Measurements from ENCODE around the gene PDE4D. TPM values are rescaled to one million over a fixed set of nuclear protein-coding genes. Genes with fewer than 3 reads are reported as not detected.

Gene PDE4D
- total RNA-seq, 1 experiment from 2014 or later: 11.6 TPM

DNA sequence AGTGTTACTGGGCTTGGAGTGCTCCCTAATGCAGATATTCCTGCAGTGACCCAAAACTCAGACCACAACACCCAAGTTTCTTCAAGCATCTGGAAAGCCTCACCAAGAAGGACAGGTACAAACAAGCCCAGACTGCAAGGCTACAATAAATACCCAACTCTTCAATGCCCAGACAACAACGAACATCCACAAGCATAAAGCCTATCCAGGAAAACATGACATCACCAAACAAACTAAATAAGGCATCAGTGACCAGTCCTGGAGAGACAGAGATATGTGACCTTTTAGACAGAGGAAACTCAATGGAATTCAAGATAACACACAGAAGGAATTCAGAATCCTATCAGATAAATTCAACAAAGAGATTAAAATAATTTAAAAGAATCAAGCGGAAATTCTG lies 605.6 kb downstream of the PDE4D start:
- DNase-seq: no peak
- Mint-ChIP-seq H3K27me3 (ENCODE audit: unreplicated experiment) (no peaks in the 10 kb centered on the region), H3K4me3 (ENCODE audit: low read depth, unreplicated experiment) (no peak overlapping the region), H3K36me3 (ENCODE audit: insufficient read depth, unreplicated experiment) (no peaks in the 10 kb centered on the region), H3K27ac (ENCODE audit: unreplicated experiment) (no peak overlapping the region), H3K4me1 (ENCODE audit: low read depth, unreplicated experiment) (peaks cover 16% of the 10 kb centered on the region), H3K9me3 (ENCODE audit: low read depth, unreplicated experiment) (no peaks in the 10 kb centered on the region)
- TF ChIP-seq, protein P1, sequence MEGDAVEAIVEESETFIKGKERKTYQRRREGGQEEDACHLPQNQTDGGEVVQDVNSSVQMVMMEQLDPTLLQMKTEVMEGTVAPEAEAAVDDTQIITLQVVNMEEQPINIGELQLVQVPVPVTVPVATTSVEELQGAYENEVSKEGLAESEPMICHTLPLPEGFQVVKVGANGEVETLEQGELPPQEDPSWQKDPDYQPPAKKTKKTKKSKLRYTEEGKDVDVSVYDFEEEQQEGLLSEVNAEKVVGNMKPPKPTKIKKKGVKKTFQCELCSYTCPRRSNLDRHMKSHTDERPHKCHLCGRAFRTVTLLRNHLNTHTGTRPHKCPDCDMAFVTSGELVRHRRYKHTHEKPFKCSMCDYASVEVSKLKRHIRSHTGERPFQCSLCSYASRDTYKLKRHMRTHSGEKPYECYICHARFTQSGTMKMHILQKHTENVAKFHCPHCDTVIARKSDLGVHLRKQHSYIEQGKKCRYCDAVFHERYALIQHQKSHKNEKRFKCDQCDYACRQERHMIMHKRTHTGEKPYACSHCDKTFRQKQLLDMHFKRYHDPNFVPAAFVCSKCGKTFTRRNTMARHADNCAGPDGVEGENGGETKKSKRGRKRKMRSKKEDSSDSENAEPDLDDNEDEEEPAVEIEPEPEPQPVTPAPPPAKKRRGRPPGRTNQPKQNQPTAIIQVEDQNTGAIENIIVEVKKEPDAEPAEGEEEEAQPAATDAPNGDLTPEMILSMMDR (IDR thresholded peaks at IDR 0.05; ENCODE audit: unreplicated experiment): no peak
- CTCF ChIA-PET: no interaction called here
- BruUV-seq (replicated peaks): no TSS peak
- intact Hi-C loops (cut with micrococcal nuclease; ENCODE audit: unreplicated experiment): no loop called here

DNA sequence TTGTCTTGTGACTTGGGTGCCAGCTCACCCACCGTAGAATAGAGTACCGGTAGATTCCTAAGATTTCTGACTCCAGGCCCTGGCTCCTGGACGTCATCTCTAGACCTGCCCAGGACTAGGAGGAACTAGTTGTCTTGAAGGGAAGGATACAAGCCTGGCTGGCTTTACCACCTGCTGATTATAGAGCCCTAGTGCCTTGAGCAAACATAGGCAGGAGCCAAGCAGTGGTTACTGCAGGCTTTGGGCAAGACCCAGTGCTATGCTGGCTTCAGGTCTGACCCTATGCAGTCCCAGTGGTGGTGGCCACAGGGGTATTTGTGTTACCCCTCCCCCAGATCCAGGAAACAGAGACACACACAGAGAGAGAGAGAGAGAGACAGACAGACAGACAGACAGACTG lies 606.2 kb downstream of the PDE4D start:
- H3K27ac Mint-ChIP-seq (ENCODE audit: unreplicated experiment): no peak overlapping the region
- BruUV-seq (replicated peaks): no TSS peak
- TF ChIP-seq, protein P1 (IDR thresholded peaks at IDR 0.05; ENCODE audit: unreplicated experiment): no peak
- intact Hi-C loops (cut with micrococcal nuclease; ENCODE audit: unreplicated experiment): no loop called here
- CTCF ChIA-PET: no interaction called here
- no peak overlapping the region for H3K4me3 Mint-ChIP-seq (ENCODE audit: low read depth, unreplicated experiment)
- H3K9me3 Mint-ChIP-seq (ENCODE audit: low read depth, unreplicated experiment): no peaks in the 10 kb centered on the region
- H3K36me3 Mint-ChIP-seq (ENCODE audit: insufficient read depth, unreplicated experiment): no peaks in the 10 kb centered on the region
- H3K4me1 Mint-ChIP-seq (ENCODE audit: low read depth, unreplicated experiment): peaks cover 16% of the 10 kb centered on the region
- no peaks in the 10 kb centered on the region for H3K27me3 Mint-ChIP-seq (ENCODE audit: unreplicated experiment)
- DNase-seq: no peak

DNA sequence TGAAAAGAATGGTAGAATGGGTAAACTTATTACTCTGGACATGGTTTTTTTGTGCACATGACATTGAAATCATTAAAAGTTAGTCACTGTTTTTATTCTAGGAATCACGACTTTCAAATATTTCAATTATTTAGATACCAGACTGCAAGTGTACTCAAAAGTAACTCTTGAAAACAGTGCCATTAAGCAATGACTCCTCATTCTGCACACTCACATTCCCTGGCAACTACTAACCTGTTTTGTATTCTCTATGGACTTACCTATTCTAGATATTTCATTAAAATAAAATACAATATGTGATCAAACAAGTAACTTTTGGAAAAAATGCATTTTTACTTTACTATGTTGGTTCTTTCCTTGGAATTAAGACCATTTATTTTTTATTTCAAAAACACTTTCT lies 607.0 kb downstream of the PDE4D start:
- TF ChIP-seq, protein P1 (IDR thresholded peaks at IDR 0.05; ENCODE audit: unreplicated experiment): no peak
- CTCF ChIA-PET: no interaction called here
- no peak for DNase-seq
- no peaks in the 10 kb centered on the region for H3K9me3 Mint-ChIP-seq (ENCODE audit: low read depth, unreplicated experiment)
- H3K4me3 Mint-ChIP-seq (ENCODE audit: low read depth, unreplicated experiment): no peak overlapping the region
- intact Hi-C loops (cut with micrococcal nuclease; ENCODE audit: unreplicated experiment): no loop called here
- no TSS peak for BruUV-seq (replicated peaks)
- H3K27ac Mint-ChIP-seq (ENCODE audit: unreplicated experiment): no peak overlapping the region
- peaks cover 16% of the 10 kb centered on the region for H3K4me1 Mint-ChIP-seq (ENCODE audit: low read depth, unreplicated experiment)
- no peaks in the 10 kb centered on the region for H3K36me3 Mint-ChIP-seq (ENCODE audit: insufficient read depth, unreplicated experiment)
- H3K27me3 Mint-ChIP-seq (ENCODE audit: unreplicated experiment): no peaks in the 10 kb centered on the region

DNA sequence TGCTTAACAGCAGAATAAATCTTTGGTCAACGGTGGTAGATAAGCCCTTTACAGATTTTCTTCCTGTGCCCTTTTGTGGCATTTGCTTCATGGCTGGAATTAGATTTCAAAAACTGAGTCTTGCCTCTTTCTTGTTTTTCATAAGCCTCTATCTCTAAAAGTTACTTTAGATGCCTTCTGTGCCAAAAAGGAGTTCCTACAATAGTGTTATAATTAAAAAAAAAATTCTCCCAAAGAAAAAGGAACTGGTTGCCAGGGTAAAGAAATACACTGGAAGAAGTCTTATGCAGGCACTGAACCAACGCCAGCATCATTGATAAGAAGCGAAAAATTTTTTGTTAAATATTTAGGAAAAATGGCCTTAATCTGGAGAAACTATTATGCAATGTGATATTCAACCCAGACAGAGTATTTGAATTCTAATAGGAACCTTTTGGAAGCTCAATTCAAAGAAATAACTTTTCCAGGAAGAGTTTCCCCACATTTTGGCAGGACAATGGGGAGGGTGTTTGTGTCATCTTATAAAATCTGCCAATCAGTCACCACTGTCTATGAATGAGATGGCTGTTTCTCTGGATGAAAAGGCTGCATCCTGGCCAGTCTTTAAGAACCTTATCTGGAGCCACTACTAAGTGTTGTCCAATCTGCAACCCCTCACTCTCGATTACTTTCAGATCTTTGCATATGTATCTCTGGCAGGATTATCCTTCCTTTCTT lies 608.1 kb downstream of the PDE4D start:
- Mint-ChIP-seq H3K27ac (ENCODE audit: unreplicated experiment) (no peak overlapping the region), H3K27me3 (ENCODE audit: unreplicated experiment) (no peaks in the 10 kb centered on the region), H3K4me3 (ENCODE audit: low read depth, unreplicated experiment) (no peak overlapping the region), H3K9me3 (ENCODE audit: low read depth, unreplicated experiment) (no peaks in the 10 kb centered on the region), H3K36me3 (ENCODE audit: insufficient read depth, unreplicated experiment) (no peaks in the 10 kb centered on the region), H3K4me1 (ENCODE audit: low read depth, unreplicated experiment) (peaks cover 16% of the 10 kb centered on the region)
- TF ChIP-seq, protein P1 (IDR thresholded peaks at IDR 0.05; ENCODE audit: unreplicated experiment): no peak
- CTCF ChIA-PET: no interaction called here
- no peak for DNase-seq
- no TSS peak for BruUV-seq (replicated peaks)
- intact Hi-C loops (cut with micrococcal nuclease; ENCODE audit: unreplicated experiment): no loop called here

Measured in Calu3 (cell line).